ACHN (cell line): ENCODE measurements around the gene PIAS1.
"Not testable (repeated sequence)": the region's sequence is repeated elsewhere in the genome, so short reads cannot be mapped to it uniquely, and the experiment has no call there.

ENCODE experiments used
- DNase-seq: peaks from one replicate; pipeline ENCODE4 v3.0.0-alpha.2; 2015
- in situ Hi-C: cut with HindIII; loops from 2 replicates; pipeline ENCODE4 v1.10.0; 2017; ENCODE audit warnings: low sequenced_read_pairs, low pct_ligation_motif_present, low pct_unique_long_range_greater_than_20kb

PIAS1 gene

DNA sequence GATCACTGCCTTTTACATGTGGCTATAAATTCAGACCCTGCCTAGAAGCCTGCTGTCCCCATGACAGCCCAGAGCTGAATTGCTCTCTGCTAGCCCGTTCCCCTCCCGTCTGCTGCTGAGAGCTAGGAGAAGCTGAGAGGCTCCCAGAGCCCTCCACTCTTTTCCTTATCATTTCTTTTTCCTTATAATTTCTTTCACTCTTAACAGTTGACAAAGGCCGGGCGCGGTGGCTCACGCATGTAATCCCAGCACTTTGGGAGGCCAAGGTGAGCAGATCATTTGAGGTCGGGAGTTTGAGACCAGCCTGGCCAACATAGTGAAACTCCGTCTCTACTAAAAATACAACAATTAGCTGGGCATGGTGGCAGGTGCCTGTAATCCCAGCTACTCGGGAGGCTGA is 180.4 kb downstream of the PIAS1 start:
- in situ Hi-C loops, DNase-seq: not testable (repeated sequence)

DNA sequence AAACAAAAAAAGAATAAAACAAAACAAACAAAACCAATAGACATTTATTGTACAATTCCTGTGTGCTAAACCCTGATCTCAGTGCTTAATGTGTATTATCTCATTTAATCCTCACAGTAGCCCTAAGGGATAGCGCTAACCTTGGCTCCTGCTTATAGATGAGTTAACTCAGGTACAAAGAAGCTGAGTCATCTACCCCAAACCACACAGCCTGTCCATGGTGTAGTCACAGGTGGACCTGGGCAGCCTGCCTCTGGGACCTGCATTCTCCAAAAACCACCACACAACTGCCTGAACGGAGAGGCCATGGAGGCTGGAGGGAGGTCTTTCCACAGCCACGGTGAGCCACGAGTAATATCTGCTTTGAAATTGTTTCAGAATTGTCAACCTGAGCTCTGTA is 180.9 kb downstream of the PIAS1 start:
- no peak for DNase-seq
- in situ Hi-C loops = no loop called here

DNA sequence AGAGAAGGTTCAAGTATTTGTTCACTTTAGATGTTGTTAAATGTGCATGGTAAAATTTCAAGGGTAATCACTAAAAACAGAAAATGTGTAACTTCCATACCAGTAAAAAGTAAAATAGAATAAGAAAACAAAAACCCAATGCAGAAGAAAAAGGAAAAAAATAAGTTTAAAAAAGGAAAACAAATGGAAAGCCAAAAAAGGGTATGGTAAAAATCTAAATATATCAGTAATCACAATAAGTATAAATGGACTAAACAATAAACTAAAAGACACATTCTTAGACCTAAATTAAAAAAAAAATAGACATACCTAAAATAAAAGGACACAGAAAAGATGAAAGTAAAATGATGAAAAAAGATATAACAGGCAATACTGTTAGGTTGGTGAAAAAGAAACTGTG is 184.9 kb downstream of the PIAS1 start:
- no peak for DNase-seq
- in situ Hi-C loops = no loop called here

DNA sequence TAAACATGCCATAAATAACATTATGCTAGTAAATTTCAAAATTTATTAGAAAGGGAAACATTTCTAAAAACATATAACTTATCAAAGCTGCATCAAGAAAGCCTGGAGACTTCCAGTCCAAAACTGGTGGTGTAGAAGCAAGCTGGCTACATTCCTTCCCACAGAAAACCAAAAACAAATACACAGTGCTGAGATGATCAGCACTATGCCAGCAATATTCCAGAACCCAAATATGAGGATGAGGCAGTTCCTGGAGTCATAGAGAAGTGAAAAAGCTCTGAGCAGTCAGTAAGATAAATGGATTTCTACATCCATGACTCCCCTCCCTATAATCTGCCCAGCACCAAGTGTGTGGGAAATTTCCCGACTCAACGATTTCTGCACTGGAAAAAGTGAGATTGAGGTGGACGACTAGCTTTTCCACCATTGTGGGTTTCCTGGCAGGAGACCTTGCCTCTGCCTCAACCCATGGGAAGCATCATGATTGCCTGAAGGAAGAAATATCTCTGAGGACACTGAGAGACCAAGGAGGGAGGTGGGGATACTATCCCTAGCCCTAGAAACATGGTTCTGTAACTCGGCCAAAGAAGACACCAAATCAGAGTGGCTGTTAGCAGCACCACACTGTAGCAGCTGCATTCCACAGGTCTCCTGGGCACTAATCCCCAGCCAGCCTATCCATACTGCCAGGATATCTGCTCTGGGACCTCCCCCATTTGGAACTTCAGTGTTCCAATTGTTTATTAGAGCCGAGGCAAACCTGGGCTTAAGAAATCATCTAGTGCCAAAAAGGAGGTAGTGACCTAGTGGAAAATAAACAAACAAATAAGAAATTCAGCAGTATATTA is 187.2 kb downstream of the PIAS1 start:
- DNase-seq = no peak
- in situ Hi-C loops = no loop called here
